ENCODE measurements around the gene ADPRHL1. TPM values are rescaled to one million over a fixed set of nuclear protein-coding genes. Genes with fewer than 3 reads are reported as not detected.
A peak's percentile ranks its signal among the peaks of the same experiment; 100 is the strongest.

Gene ADPRHL1
- total RNA-seq, 2 donors from 2014 or later: 1.8 to 1.9 TPM

DNA sequence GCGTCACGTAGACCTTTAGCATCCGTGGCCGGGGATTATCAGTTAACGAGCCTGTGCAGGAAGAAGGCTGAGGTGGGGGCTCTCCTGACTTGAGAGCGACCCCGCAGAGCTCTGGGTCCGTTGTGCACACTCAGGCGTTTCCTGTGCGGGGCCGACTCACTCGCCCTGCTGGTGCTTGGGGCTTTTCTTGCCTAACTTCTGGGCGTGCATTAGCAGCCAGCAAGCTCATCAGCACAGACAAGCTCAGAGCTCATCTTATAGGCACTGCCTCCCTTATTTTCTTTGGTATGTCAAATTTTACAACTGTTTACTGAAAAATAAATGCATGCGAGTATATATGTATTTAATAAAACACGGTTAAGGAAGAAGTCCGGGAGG lies 23.7 kb downstream of the ADPRHL1 start:
- Mint-ChIP-seq H3K4me3 (no peak overlapping the region), H3K27ac (no peak overlapping the region), H3K36me3 (no peaks in the 10 kb centered on the region), H3K9me3 (no peaks in the 10 kb centered on the region), H3K4me1 (ENCODE audit: low read depth in 2 of 2) (no peaks in the 10 kb centered on the region), H3K27me3 (no peaks in the 10 kb centered on the region)
- no peak for ATAC-seq
- DNase-seq (ENCODE audit: low spot score): no peak

DNA sequence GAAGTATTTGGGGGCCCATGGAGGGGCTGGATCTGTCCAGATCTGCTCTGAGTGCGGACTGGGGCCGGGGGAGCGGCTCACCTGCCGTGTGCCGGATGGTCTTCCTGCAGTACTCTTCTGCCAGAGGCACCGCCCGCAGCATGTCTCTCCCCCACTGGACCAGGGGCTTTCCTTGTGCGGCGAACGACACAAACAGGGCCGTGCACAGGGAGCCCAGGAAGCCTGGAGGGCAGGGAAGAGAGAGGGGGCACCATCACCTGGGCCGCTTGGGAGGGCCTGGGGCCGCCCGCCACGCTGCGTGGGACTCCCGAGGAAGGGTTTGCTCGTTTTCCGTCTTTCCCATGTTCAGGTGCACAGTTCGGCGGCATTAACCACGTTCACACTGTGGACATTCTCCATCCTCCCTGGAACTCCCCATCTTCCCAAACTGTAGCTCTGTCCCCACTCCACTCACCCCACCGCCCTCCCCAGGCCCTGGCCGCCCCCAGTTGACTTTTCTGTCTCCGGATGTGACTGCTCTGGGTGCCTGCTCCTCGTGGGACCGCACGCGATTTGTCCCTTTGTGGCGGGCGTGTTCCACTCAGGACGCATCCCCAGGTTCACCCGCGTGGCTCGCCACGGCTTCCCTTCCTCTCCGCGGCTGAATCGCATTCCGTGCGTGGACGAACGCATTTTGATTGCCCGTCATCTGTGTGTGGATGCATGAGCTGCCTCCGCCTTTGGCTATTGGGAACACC lies 24.2 kb downstream of the ADPRHL1 start:
- Mint-ChIP-seq H3K9me3 (no peaks in the 10 kb centered on the region), H3K4me3 (no peak overlapping the region), H3K27me3 (no peaks in the 10 kb centered on the region), H3K36me3 (no peaks in the 10 kb centered on the region), H3K27ac (no peak overlapping the region), H3K4me1 (ENCODE audit: low read depth in 2 of 2) (no peaks in the 10 kb centered on the region)
- DNase-seq (ENCODE audit: low spot score) (peak; percentile 56), ATAC-seq (no peak)

DNA sequence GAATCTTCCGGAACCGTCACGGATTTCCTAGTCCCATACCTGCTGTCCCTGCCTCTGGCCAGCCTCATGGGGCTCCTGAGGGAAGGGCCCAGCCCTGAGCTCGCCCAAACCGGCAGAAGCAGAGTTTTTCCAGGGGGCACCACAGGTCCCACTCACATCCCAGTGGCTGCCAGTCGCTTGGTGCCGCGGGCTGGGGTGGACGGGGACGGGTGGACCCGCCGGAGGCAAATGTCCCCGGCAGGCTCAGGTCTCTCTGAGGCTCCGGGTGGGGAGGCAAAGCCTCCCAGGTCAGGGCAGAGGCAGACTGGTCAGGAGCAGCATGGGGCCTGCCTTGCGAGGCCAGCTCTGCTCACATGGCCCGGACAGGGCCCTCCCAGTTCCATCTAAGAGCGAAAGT lies 24.8 kb downstream of the ADPRHL1 start:
- ATAC-seq (no peak), DNase-seq (ENCODE audit: low spot score) (peak; percentile 40)
- Mint-ChIP-seq H3K36me3 (no peaks in the 10 kb centered on the region), H3K4me1 (ENCODE audit: low read depth in 2 of 2) (no peaks in the 10 kb centered on the region), H3K27ac (no peak overlapping the region), H3K9me3 (no peaks in the 10 kb centered on the region), H3K4me3 (no peak overlapping the region), H3K27me3 (no peaks in the 10 kb centered on the region)

DNA sequence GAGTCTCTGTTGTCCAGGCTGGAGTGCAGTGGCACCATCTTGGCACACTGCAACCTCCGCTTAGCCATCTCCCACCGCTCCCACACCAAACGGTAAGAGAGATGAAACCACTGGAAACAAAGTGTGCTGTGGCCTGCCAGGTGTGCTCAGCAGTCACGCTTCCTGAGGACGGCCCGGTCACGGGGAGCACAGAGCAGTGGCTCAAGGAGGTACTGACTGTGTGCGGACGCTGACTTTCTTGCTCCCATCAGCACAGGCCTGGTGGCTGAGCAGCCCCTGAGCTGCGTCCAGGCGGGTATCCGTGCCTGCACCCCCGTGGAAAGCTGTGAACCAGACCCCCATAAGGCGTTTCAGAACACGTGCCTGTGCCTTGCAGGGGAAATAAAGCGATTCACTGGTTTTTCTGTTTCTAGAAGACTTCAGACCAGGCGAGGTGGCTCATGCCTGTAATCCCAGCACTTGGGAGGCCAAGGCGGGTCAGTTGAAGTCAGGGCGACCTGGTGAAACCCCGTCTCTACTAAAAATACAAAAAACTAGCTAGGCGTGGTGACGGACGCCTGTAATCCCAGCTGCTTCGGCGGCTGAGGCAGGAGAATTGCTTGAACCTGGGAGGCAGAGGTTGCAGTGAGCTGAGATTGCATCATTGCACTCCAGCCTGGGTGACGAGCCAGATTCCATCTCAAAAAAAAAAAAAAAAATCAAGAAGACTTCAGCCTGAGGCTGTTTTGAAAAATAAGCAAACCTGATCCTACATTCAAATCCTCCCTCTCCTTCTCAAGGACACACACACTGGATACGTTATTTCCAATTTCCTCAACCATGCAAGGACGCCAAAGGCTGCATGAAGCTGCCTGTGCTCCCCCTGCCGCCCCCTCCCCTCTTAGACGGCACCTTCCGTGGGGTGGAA lies 25.5 kb downstream of the ADPRHL1 start:
- no peak for ATAC-seq
- Mint-ChIP-seq H3K27me3 (no peaks in the 10 kb centered on the region), H3K36me3 (no peaks in the 10 kb centered on the region), H3K4me3 (no peak overlapping the region), H3K27ac (no peak overlapping the region), H3K4me1 (ENCODE audit: low read depth in 2 of 2) (no peaks in the 10 kb centered on the region), H3K9me3 (no peaks in the 10 kb centered on the region)
- DNase-seq (ENCODE audit: low spot score): peak; percentile 39

DNA sequence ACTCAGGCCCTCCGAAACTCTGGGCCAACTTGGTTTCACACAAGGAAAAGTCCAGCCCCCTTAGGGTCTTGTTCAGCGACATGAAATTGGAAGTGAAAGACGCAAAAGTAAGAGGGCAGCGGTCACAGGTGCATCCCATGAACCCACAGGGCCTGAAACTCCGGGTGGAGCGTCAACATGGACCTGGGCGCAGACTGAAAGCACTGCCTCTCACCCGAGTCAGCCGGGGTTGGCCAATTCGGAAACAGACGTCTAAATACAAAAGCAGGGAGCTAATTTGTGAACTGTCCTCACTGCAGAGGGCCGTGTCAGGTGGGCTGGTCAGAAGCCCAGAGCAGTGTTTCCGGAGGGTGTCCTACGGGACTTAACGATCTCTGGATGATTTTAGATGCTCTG lies 26.7 kb downstream of the ADPRHL1 start:
- Mint-ChIP-seq H3K4me1 (ENCODE audit: low read depth in 2 of 2) (no peaks in the 10 kb centered on the region), H3K9me3 (no peaks in the 10 kb centered on the region), H3K36me3 (no peaks in the 10 kb centered on the region), H3K4me3 (no peak overlapping the region), H3K27ac (no peak overlapping the region), H3K27me3 (no peaks in the 10 kb centered on the region)
- DNase-seq (ENCODE audit: low spot score) (peak; percentile 16), ATAC-seq (no peak)

DNA sequence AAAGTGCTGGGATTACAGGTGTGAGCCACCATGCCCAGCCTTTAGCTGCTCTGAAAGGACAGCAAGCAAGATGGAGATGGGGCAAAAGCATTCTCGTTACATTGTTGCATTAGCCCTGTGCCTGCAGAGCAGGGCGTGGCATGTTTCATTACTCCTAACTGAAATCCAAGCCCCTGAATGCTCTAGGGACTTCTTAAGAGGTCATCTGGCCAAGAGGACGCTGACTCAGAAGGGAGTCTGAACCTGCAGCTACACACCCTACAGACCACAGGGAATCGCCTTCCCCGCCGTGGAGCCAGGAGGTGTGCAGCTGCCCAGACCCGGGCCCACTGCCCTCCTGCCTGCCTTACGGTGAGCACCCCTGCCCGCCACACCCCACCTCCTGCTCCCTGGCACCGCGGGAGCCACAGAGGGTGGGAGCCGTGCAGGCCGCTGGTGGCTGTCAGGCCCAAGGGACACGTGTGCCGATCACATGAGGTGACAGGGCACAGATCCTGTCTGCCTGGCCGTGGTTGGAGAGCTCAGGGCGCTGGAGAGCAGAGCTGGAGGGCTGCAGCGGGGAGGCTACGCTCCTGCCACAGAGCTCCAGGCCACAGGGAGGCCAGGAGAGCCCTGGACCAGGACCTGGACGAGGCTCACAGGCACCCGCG lies 27.2 kb downstream of the ADPRHL1 start:
- no peak for ATAC-seq
- H3K36me3 Mint-ChIP-seq: no peaks in the 10 kb centered on the region
- peak; percentile 38 for DNase-seq (ENCODE audit: low spot score)
- no peak overlapping the region for H3K4me3 Mint-ChIP-seq
- H3K27ac Mint-ChIP-seq: no peak overlapping the region
- H3K9me3 Mint-ChIP-seq: no peaks in the 10 kb centered on the region
- no peaks in the 10 kb centered on the region for H3K4me1 Mint-ChIP-seq (ENCODE audit: low read depth in 2 of 2)
- no peaks in the 10 kb centered on the region for H3K27me3 Mint-ChIP-seq

DNA sequence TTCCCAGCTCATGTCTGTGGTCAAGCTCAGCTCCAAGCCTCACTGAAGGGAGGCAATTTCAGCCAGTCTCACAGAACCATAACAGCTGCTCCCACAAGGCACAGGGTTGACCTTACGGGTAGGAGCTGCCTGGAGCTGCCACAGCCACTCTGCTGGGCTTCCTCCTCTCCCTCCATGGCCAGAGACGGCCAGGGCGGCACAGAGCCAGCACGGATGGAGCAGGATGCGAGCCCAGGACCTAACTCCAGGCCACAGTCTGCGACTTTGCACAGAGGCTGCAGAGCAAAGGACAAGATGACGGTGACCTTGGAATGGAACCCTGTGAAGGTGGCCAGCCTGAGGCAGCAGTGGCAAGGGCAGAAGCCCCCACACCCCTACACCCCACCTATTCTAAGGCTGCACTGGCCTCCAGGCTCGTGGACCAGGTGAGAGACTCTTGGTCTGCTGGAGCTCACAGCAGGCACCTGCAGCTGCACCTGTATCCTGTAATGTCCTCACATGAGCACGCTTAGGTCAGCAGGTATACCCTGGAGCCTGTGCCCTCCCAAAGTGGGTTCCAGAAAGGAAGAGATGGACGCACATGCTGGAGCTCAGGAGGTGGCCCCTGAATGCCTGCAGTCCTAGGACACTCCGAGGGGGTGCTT lies 29.6 kb downstream of the ADPRHL1 start:
- H3K4me3 Mint-ChIP-seq: no peak overlapping the region

DNA sequence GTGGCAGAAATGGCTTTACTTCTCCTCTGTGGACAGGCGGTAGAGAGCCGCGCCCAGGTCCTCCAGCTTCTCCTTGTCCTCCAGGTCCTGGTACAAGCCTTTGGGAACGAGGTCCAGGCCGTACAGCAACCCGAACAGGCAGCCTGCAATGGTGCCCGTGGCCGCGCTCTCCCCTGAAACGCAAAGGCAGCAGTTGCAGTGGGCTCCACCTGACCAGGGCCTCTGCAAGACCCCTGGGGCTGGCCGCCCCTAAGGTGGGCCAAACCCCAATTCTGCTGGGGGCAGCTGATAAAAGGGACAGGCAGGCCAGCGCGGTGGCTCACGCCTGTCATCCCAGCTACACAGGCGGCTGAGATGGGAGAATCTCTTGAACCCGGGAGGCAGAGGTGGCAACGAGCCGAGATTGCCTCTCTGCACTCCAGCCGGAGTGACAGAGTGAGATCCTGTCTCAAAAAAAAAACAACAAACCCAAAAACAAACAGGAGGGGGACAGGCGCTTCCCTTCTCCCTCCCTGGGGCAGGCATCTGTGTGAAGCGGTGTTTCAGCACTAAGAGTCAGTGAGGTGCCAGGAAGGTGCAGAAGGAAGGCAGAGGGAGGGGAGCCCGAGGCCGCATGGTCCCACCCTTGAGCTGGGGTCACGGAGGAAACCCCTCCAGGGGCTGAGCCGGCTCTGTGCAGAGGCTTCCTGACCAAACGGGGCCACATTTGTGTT lies 30.3 kb downstream of the ADPRHL1 start:
- Mint-ChIP-seq H3K27me3 (no peaks in the 10 kb centered on the region), H3K9me3 (no peaks in the 10 kb centered on the region), H3K4me1 (ENCODE audit: low read depth in 2 of 2) (no peaks in the 10 kb centered on the region), H3K4me3 (no peak overlapping the region), H3K27ac (no peak overlapping the region), H3K36me3 (no peaks in the 10 kb centered on the region)
- DNase-seq (ENCODE audit: low spot score): peak; percentile 58
- ATAC-seq: no peak

More for the DNA sequence above, 29.6 kb downstream of the ADPRHL1 start:
- Mint-ChIP-seq H3K27me3 (no peaks in the 10 kb centered on the region), H3K27ac (no peak overlapping the region), H3K4me1 (ENCODE audit: low read depth in 2 of 2) (no peaks in the 10 kb centered on the region), H3K36me3 (no peaks in the 10 kb centered on the region), H3K9me3 (no peaks in the 10 kb centered on the region)
- ATAC-seq (no peak), DNase-seq (ENCODE audit: low spot score) (peak; percentile 20)

DNA sequence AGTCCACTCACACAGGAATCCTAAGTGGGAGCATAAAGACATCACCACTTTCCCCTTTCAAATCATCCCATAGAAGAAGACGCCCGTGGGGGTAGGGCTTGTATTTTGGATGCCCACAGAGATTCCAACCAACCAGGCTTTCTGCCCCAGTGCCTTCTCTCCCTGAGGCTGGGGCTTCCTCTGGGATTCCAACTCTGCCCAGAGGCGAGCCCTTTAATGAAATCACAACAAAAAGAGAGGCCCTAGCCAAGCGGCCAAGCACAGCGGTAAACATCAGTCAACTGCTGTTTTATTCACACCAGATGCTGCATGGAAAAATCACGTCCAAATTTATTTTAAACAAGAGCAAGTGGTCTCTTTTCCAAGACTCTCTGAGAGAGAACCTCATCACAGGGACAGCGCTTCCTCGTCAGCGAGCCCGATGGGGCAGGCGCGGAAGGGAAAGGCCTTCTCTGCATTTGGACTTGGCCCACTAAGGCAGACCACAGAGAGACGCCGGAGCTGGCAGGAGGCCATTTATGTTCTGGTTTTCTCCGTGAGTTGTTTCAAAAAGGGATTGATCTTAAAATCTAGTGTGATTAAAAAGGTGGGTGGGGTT lies 31.5 kb downstream of the ADPRHL1 start:
- Mint-ChIP-seq H3K9me3 (no peaks in the 10 kb centered on the region), H3K27me3 (peaks cover 1 to 2% of the 10 kb centered on the region in 2 donors), H3K27ac (no peak overlapping the region), H3K4me3 (no peak overlapping the region), H3K36me3 (no peaks in the 10 kb centered on the region), H3K4me1 (ENCODE audit: low read depth in 2 of 2) (no peaks in the 10 kb centered on the region)
- DNase-seq (ENCODE audit: low spot score) (peak; percentile 15), ATAC-seq (no peak)

DNA sequence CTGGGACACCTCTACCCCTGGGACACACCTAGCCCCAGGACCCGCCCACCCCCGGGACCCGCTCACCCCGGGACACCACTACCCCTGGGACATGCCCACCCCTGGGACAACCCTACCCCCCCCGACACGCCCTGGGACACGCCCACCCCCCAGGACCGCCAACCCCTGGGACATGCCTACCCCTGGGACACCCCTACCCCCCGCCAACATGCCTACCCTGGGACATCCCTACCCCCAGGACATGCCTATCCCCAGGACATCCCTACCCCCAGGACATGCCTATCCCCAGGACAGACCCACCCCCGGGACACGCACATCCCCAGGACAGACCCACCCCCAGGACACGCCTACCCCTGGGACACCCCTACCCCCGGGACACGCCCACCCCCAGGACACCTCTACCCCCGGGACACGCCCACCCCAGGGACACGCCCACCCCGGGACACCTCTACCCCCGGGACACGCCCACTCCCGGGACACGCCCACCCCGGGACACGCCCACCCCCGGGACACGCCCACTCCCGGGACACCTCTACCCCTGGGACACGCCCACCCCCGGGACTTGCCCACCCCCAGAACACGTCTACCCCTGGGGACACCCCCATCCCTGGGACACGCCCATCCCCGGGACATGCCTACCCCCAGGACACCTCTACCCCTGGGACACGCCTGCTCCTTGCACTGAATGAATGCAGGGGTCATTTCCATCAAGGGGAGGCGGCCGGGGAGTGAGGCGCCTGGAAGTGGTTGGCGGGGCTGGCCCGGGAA lies 32.3 kb downstream of the ADPRHL1 start:
- Mint-ChIP-seq H3K27me3 (peaks cover 4 to 6% of the 10 kb centered on the region in 2 donors), H3K4me1 (ENCODE audit: low read depth in 2 of 2) (no peaks in the 10 kb centered on the region), H3K9me3 (no peaks in the 10 kb centered on the region), H3K36me3 (no peaks in the 10 kb centered on the region), H3K27ac (no peak overlapping the region), H3K4me3 (no peak overlapping the region)
- no peak for ATAC-seq
- no peak for DNase-seq (ENCODE audit: low spot score)

DNA sequence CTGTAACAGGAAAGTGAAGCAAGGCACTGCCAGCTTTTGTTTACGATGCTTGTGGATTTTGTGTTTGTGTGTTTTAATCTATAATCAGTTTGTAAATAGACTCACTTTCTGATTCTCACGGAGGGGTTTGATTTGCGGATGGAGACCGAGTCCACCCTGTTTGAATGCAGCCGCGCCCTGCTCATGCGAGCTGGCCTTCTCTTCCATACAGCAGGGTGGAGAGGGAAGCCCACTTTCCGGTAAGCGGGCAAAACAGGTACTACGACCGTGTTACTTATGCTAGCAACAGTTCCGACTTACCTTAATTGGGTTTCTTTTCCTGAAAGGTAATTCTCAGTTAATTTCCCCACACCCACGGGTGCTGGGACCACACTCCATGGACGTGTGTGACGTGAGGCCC lies 33.1 kb downstream of the ADPRHL1 start:
- DNase-seq (ENCODE audit: low spot score) (no peak), ATAC-seq (no peak)
- peaks cover 4 to 6% of the 10 kb centered on the region in 2 donors for H3K27me3 Mint-ChIP-seq
- H3K27ac Mint-ChIP-seq: no peak overlapping the region
- H3K36me3 Mint-ChIP-seq: no peaks in the 10 kb centered on the region
- no peaks in the 10 kb centered on the region for H3K9me3 Mint-ChIP-seq
- no peaks in the 10 kb centered on the region for H3K4me1 Mint-ChIP-seq (ENCODE audit: low read depth in 2 of 2)
- no peak overlapping the region for H3K4me3 Mint-ChIP-seq

DNA sequence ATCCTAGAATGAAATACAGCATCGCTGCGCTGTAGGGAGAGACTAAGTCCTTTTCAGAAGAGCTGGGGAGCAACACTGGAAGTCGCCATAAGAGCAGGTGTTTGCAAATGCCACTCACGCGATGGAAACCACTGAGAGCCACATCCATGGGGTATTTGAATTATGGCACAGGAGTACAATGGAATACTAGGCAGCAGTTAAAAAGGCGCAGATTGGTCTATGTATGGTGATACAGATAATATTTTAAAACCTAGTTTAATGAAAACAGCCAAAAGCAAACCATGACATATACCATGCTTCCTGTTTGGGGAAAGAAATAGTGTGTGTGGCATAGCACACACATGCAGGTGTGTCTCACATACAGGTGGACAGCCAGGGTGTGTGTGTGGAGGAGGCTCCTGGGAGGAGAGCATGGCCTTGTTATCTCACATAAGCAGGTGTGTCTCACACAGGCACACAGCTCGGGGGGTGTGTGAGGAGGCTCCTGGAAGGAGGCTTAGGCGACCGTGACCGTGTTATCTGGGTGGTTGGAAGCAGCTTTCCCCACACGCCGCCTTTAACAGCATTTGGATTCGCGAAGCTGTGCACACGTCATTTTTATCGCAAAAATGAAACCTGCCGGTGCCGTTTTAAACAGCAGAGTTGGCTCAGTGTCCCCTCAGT lies 33.6 kb downstream of the ADPRHL1 start:
- Mint-ChIP-seq H3K27me3 (peaks cover 4 to 6% of the 10 kb centered on the region in 2 donors), H3K27ac (no peak overlapping the region), H3K36me3 (no peaks in the 10 kb centered on the region), H3K9me3 (no peaks in the 10 kb centered on the region), H3K4me3 (no peak overlapping the region), H3K4me1 (ENCODE audit: low read depth in 2 of 2) (no peaks in the 10 kb centered on the region)
- ATAC-seq (no peak), DNase-seq (ENCODE audit: low spot score) (no peak)

All from natural killer cell treated with Interleukin-12 subunit alpha and Interleukin-12 subunit beta and Interleukin-15 and Interleukin-18, amount 100 ng/mL, for 72 hours (primary cell).